Measurements from ENCODE around the gene CYYR1. TPM values are rescaled to one million over a fixed set of nuclear protein-coding genes. Genes with fewer than 3 reads are reported as not detected.

Gene CYYR1
- polyA plus RNA-seq, 2 of the 4 experiments (the other 2 are of a cell fraction), result not detected

- TF ChIP-seq E2F6 (IDR thresholded peaks at IDR 0.05; ENCODE audit: borderline replicate concordance, low read depth), result no peak
- TF ChIP-seq ZC3H11A (IDR thresholded peaks at IDR 0.05), result no peak
- TF ChIP-seq JUN (IDR thresholded peaks at IDR 0.05), result no peak
- no peak for TF ChIP-seq FOSL2 (IDR thresholded peaks at IDR 0.05)
- TF ChIP-seq FOSL2 (CRISPR knock-in tag; IDR thresholded peaks at IDR 0.05), result no peak
- no peak for TF ChIP-seq USF2 (IDR thresholded peaks at IDR 0.05)
Observed at GRCh38 chr21:26499495-26499894, 73.6 kb downstream of the CYYR1 start (continued).

DNA sequence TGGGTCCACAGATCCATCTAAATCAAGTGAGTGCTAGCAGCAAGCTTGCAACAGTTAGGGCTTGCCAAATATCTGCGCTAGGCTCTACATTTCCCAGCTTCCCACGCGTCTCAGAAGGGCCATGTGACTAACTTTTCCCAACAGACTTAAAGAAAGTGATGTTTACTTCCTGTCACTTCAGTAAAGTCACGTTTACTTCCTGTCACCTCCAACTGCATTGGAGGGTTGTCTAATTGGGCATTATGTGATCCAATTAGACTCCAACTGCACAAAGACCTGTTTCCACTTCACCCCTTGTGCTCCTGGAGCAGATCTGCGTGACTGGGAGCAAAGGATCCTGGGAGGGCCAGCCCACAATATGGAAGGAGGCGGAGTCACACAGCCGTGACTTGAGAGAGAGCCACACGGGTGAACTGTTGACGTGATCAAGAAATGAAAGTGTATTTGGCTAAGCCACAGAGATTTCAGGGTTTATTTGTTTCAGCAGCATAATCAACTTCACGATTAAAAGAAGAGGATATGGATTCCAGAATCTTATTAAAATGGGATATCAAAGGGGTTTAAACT, 77.7 kb downstream of the CYYR1 start:
- ATAC-seq (0 out of 6 replicates have a peak, but pooled peaks of 1 of the 2 experiments have one; percentile 40), DNase-seq (ENCODE audit: low read depth in 1 of 2, low spot score in 1 of 2) (peak in 1 of 2 experiments; percentile 10), FAIRE-seq (no peak)
- ChIA-PET CTCF (no interaction called here), POLR2A (no interaction called here)
- 33% methylated on average over 10 of the region's 10 CpGs for WGBS (ENCODE audit: missing lambda C conversion rate)
- Histone ChIP-seq H3K4me2 (0 out of 3 replicates have a peak overlapping the region, but pooled peaks have one; percentile 6), H3K9me3 (no peaks in the 10 kb centered on the region), H3K27ac (no peak overlapping the region), H3K4me1 (no peaks in the 10 kb centered on the region), H3K4me3 (no peak overlapping the region)
- TF ChIP-seq, protein P1, sequence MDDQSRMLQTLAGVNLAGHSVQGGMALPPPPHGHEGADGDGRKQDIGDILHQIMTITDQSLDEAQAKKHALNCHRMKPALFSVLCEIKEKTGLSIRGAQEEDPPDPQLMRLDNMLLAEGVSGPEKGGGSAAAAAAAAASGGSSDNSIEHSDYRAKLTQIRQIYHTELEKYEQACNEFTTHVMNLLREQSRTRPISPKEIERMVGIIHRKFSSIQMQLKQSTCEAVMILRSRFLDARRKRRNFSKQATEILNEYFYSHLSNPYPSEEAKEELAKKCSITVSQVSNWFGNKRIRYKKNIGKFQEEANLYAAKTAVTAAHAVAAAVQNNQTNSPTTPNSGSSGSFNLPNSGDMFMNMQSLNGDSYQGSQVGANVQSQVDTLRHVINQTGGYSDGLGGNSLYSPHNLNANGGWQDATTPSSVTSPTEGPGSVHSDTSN (IDR thresholded peaks at IDR 0.05), result no peak
- TF ChIP-seq FOXS1 (CRISPR knock-in tag; IDR thresholded peaks at IDR 0.05), result no peak
- no peak for TF ChIP-seq TP53 (CRISPR knock-in tag; IDR thresholded peaks at IDR 0.05)
- no peak for TF ChIP-seq NPAS2 (CRISPR knock-in tag; IDR thresholded peaks at IDR 0.05; ENCODE audit: borderline replicate concordance)
- no peak for TF ChIP-seq KDM1A (IDR thresholded peaks at IDR 0.05; ENCODE audit: low read depth)
- no peak for TF ChIP-seq ZSCAN20 (CRISPR knock-in tag; IDR thresholded peaks at IDR 0.05)
- TF ChIP-seq BCL3 (IDR thresholded peaks at IDR 0.05), result no peak
- no peak for TF ChIP-seq JUN (IDR thresholded peaks at IDR 0.05)
- TF ChIP-seq USF2 (IDR thresholded peaks at IDR 0.05), result no peak
- no peak for TF ChIP-seq GATA3 (IDR thresholded peaks at IDR 0.05; ENCODE audit: borderline replicate concordance)
- TF ChIP-seq JUNB (IDR thresholded peaks at IDR 0.05), result no peak
- no peak for TF ChIP-seq BHLHE40 (IDR thresholded peaks at IDR 0.05; ENCODE audit: low read depth, low read length)
- TF ChIP-seq EHF (CRISPR knock-in tag; IDR thresholded peaks at IDR 0.05), result no peak
- TF ChIP-seq TFCP2L1 (CRISPR knock-in tag; IDR thresholded peaks at IDR 0.05), result no peak
- TF ChIP-seq FOSL2 (IDR thresholded peaks at IDR 0.05), result no peak
- no peak for TF ChIP-seq FOSL2 (CRISPR knock-in tag; IDR thresholded peaks at IDR 0.05)
- TF ChIP-seq POLR2AphosphoS2 (conservative IDR thresholded peaks at IDR 0.05; ENCODE audit: low read length), result no peak
- no peak for TF ChIP-seq CBX2 (IDR thresholded peaks at IDR 0.05; ENCODE audit: borderline replicate concordance, low read depth)
- TF ChIP-seq HOXB13 (CRISPR knock-in tag; IDR thresholded peaks at IDR 0.05; ENCODE audit: low read depth), result no peak
- no peak for TF ChIP-seq ESRRA (IDR thresholded peaks at IDR 0.05; ENCODE audit: borderline replicate concordance, low read length)

GRCh38 chr21:26491663-26492062, 81.4 kb downstream of the CYYR1 start:
- ATAC-seq (no peak), FAIRE-seq (no peak), DNase-seq (ENCODE audit: low read depth in 1 of 2, low spot score in 1 of 2) (no peak)
- no peak overlapping the region for H3K4me2 ChIP-seq
- TF ChIP-seq CHD4 (IDR thresholded peaks at IDR 0.05; ENCODE audit: borderline replicate concordance), result no peak
- TF ChIP-seq RARB (CRISPR knock-in tag; IDR thresholded peaks at IDR 0.05), result no peak
- no peak for TF ChIP-seq KDM1A (IDR thresholded peaks at IDR 0.05; ENCODE audit: low read depth)
- H3K4me1 ChIP-seq, result no peaks in the 10 kb centered on the region
- no peaks in the 10 kb centered on the region for H3K9me3 ChIP-seq
- no peak overlapping the region for H3K4me3 ChIP-seq
- 10% methylated on average over 3 of the region's 3 CpGs for WGBS (ENCODE audit: missing lambda C conversion rate)
- ChIA-PET CTCF (no interaction called here), POLR2A (no interaction called here)
- H3K27ac ChIP-seq, result no peak overlapping the region

Measured in A549 (cell line).